GM18867 (cell line): Measurements from ENCODE around the gene GRHL3.

Source experiments
- ATAC-seq: cut with Tn5 transposase; IDR thresholded peaks from one replicate; pipeline ENCODE4 v1.9.1; 2021; ENCODE audit warnings: mild to moderate bottlenecking, moderate library complexity; ENCODE audit not compliant: unreplicated experiment

The GRHL3 gene

GRCh38 chr1:24340770-24341169, 21.6 kb downstream of the GRHL3 start:
- no peak for ATAC-seq

- no peak for ATAC-seq
Measured at GRCh38 chr1:24341260-24341659, 22.1 kb downstream of the GRHL3 start.

GRCh38 chr1:24343412-24344089, 24.4 kb downstream of the GRHL3 start:
- no peak for ATAC-seq

- no peak for ATAC-seq
Measured at GRCh38 chr1:24344090-24344742, 25.1 kb downstream of the GRHL3 start.

GRCh38 chr1:24345334-24345733, 26.2 kb downstream of the GRHL3 start:
- ATAC-seq = no peak

GRCh38 chr1:24347159-24347934, 28.2 kb downstream of the GRHL3 start:
- no peak for ATAC-seq

- no peak for ATAC-seq
Measured at GRCh38 chr1:24348196-24348595, 29.0 kb downstream of the GRHL3 start.

GRCh38 chr1:24349891-24350290, 30.7 kb downstream of the GRHL3 start:
- no peak for ATAC-seq

GRCh38 chr1:24351247-24351646, 32.1 kb downstream of the GRHL3 start:
- peak; percentile 43 for ATAC-seq

GRCh38 chr1:24351918-24352627, 32.9 kb downstream of the GRHL3 start:
- ATAC-seq = no peak

GRCh38 chr1:24353292-24353891, 34.2 kb downstream of the GRHL3 start:
- no peak for ATAC-seq

- no peak for ATAC-seq
Measured at GRCh38 chr1:24355466-24355865, 36.3 kb downstream of the GRHL3 start.

- no peak for ATAC-seq
Measured at GRCh38 chr1:24357038-24357437, 37.9 kb downstream of the GRHL3 start.

- ATAC-seq = no peak
Measured at GRCh38 chr1:24360681-24361080, 41.5 kb downstream of the GRHL3 start.

- no peak for ATAC-seq
Measured at GRCh38 chr1:24361811-24362210, 42.7 kb downstream of the GRHL3 start.

- ATAC-seq = no peak
Measured at GRCh38 chr1:24362396-24362795, 43.2 kb downstream of the GRHL3 start.

- ATAC-seq = no peak
Measured at GRCh38 chr1:24362982-24363614, 43.9 kb downstream of the GRHL3 start.

- no peak for ATAC-seq
Measured at GRCh38 chr1:24363994-24364393, 44.8 kb downstream of the GRHL3 start.

GRCh38 chr1:24364605-24364974, 45.4 kb downstream of the GRHL3 start:
- ATAC-seq = no peak

- ATAC-seq = peak; percentile 54
Measured at GRCh38 chr1:24364975-24365678, 46.0 kb downstream of the GRHL3 start.
